Neural progenitor cell (in vitro differentiated cells): ENCODE measurements around the gene NDUFA6. TPM values are rescaled to one million over a fixed set of nuclear protein-coding genes. Genes with fewer than 3 reads are reported as not detected.
"Not testable (repeated sequence)": the region's sequence is repeated elsewhere in the genome, so short reads cannot be mapped to it uniquely, and the experiment has no call there.

Source experiments
- DNase-seq: peaks from one replicate; pipeline ENCODE4 v3.0.0-alpha.2; 2016; ENCODE audit warnings: low spot score
- H2AFZ ChIP-seq: fragments of 200-600 bp; sonication (generic); replicated peaks from 2 replicates; pipeline ENCODE4 v1.6.1; 2016; ENCODE audit warnings: antibody characterized with exemption
- H3F3A ChIP-seq: fragments of 200-600 bp; sonication (generic); 2 replicates; pipeline ENCODE4 v1.6.1; 2016; ENCODE audit warnings: antibody characterized with exemption, low read depth
- H3K27ac ChIP-seq: fragments of 200-600 bp; sonication (generic); 2 replicates; pipeline ENCODE4 v1.5.1; 2016; ENCODE audit warnings: mild to moderate bottlenecking
- H3K27me3 ChIP-seq: fragments of 200-600 bp; sonication (generic); 2 replicates; pipeline ENCODE4 v1.6.1; 2016; ENCODE audit warnings: mild to moderate bottlenecking, moderate library complexity
- H3K36me3 ChIP-seq: fragments of 200-600 bp; sonication (generic); 2 replicates; pipeline ENCODE4 v1.5.1; 2016
- H3K4me1 ChIP-seq: fragments of 200-600 bp; sonication (generic); 2 replicates; pipeline ENCODE4 v1.6.1; 2016; ENCODE audit warnings: mixed run types
- H3K4me2 ChIP-seq: fragments of 200-600 bp; sonication (generic); 2 replicates; pipeline ENCODE4 v1.6.1; 2016
- H3K4me3 ChIP-seq: fragments of 200-600 bp; sonication (generic); 2 replicates; pipeline ENCODE4 v1.5.1; 2016
- H3K79me2 ChIP-seq: fragments of 200-600 bp; sonication (generic); 2 replicates; pipeline ENCODE4 v1.6.1; 2016; ENCODE audit warnings: low read depth
- H3K9ac ChIP-seq: fragments of 200-600 bp; sonication (generic); 2 replicates; pipeline ENCODE4 v1.6.1; 2016
- H3K9me3 ChIP-seq: fragments of 200-600 bp; sonication (generic); 2 replicates; pipeline ENCODE4 v1.5.1; 2016; ENCODE audit warnings: low read depth
- H4K20me1 ChIP-seq: fragments of 200-600 bp; sonication (generic); 2 replicates; pipeline ENCODE4 v1.6.1; 2016; ENCODE audit warnings: low read depth
- H3K27ac Mint-ChIP-seq: 3 replicates; pipeline ENCODE4 v1.8.0; 2021; ENCODE audit warnings: mixed read lengths
- H3K27me3 Mint-ChIP-seq: 2 replicates; pipeline ENCODE4 v1.8.0; 2022; ENCODE audit warnings: low read depth, mild to moderate bottlenecking, inconsistent platforms, moderate library complexity, mixed read lengths; ENCODE audit not compliant: insufficient read depth
- H3K36me3 Mint-ChIP-seq: 3 replicates; pipeline ENCODE4 v1.8.0; 2021; ENCODE audit warnings: mixed read lengths
- H3K4me1 Mint-ChIP-seq: 3 replicates; pipeline ENCODE4 v1.8.0; 2021; ENCODE audit warnings: mixed read lengths
- H3K4me3 Mint-ChIP-seq: 3 replicates; pipeline ENCODE4 v1.8.0; 2021; ENCODE audit warnings: mild to moderate bottlenecking, moderate library complexity, mixed read lengths
- H3K9me3 Mint-ChIP-seq: 3 replicates; pipeline ENCODE4 v1.8.0; 2020; ENCODE audit warnings: mixed read lengths
- CTCF ChIP-seq: fragments of 200-600 bp; sonication (generic); IDR thresholded peaks from 2 replicates; pipeline ENCODE4 v1.5.1; 2017; ENCODE audit warnings: antibody characterized with exemption, mild to moderate bottlenecking
- EZH2 ChIP-seq: fragments of 200-600 bp; sonication (generic); IDR thresholded peaks from 2 replicates; pipeline ENCODE4 v1.6.1; 2017; ENCODE audit warnings: antibody characterized with exemption, mild to moderate bottlenecking, moderate library complexity
- EZH2phosphoT487 ChIP-seq: fragments of 200-600 bp; sonication (generic); IDR thresholded peaks from 2 replicates; pipeline ENCODE4 v1.6.1; 2017; ENCODE audit warnings: antibody characterized with exemption
- total RNA-seq: library from RNA; depleted of rRNA; stranded (reverse); fragments of >200 nt; gene quantifications from 2 replicates; pipeline ENCODE4 v1.2.3, GENCODE V29; 2015; ENCODE audit warnings: low replicate concordance

The NDUFA6 gene
- total RNA-seq, 1 donor from 2014 or later, result 132 TPM

- H3K4me2 ChIP-seq, result no peak overlapping the region
- H3K36me3 ChIP-seq, result no peaks in the 10 kb centered on the region
- DNase-seq, result no peak
- no peak overlapping the region for H3K27ac ChIP-seq
- TF ChIP-seq EZH2phosphoT487, result no peak
- TF ChIP-seq CTCF, result no peak
- TF ChIP-seq EZH2, result no peak
- no peaks in the 10 kb centered on the region for H3K9me3 Mint-ChIP-seq
- H4K20me1 ChIP-seq, result no peaks in the 10 kb centered on the region
- H3K4me1 Mint-ChIP-seq, result no peaks in the 10 kb centered on the region
- no peaks in the 10 kb centered on the region for H3K27me3 ChIP-seq
- no peak overlapping the region for H3K4me3 ChIP-seq
- H3F3A ChIP-seq, result no peaks in the 10 kb centered on the region
- H3K9me3 ChIP-seq, result no peaks in the 10 kb centered on the region
- no peak overlapping the region for H3K4me3 Mint-ChIP-seq
- peaks cover 2% of the 10 kb centered on the region for H3K27me3 Mint-ChIP-seq
- H2AFZ ChIP-seq, result no peak overlapping the region
- H3K36me3 Mint-ChIP-seq, result no peaks in the 10 kb centered on the region
- H3K4me1 ChIP-seq, result no peaks in the 10 kb centered on the region
- no peak overlapping the region for H3K27ac Mint-ChIP-seq
- H3K79me2 ChIP-seq, result no peaks in the 10 kb centered on the region
- H3K9ac ChIP-seq, result no peak overlapping the region
These were observed 47.7 kb upstream of the NDUFA6 start for GRCh38 chr22:42138122-42138770.

GRCh38 chr22:42135688-42136087 is 45.1 kb upstream of the NDUFA6 start:
- H3K4me3 Mint-ChIP-seq, H3K9me3 Mint-ChIP-seq, H3K9ac ChIP-seq, H3K4me2 ChIP-seq, H2AFZ ChIP-seq, H3K4me3 ChIP-seq, H3K36me3 ChIP-seq, DNase-seq, H4K20me1 ChIP-seq, H3K27ac ChIP-seq, H3F3A ChIP-seq, H3K27ac Mint-ChIP-seq, H3K27me3 ChIP-seq, H3K4me1 ChIP-seq, H3K4me1 Mint-ChIP-seq, H3K36me3 Mint-ChIP-seq, H3K27me3 Mint-ChIP-seq, H3K79me2 ChIP-seq, H3K9me3 ChIP-seq: not testable (repeated sequence)

- Histone ChIP-seq H3K36me3 (no peaks in the 10 kb centered on the region), H3K27ac (no peak overlapping the region), H3F3A (no peaks in the 10 kb centered on the region), H3K27me3 (no peaks in the 10 kb centered on the region), H2AFZ (no peak overlapping the region), H4K20me1 (no peaks in the 10 kb centered on the region), H3K9ac (no peak overlapping the region), H3K4me1 (no peaks in the 10 kb centered on the region), H3K9me3 (no peaks in the 10 kb centered on the region), H3K79me2 (no peaks in the 10 kb centered on the region), H3K4me2 (no peak overlapping the region), H3K4me3 (no peak overlapping the region)
- H3K9me3 Mint-ChIP-seq, result no peaks in the 10 kb centered on the region
- TF ChIP-seq CTCF (no peak), EZH2 (no peak), EZH2phosphoT487 (no peak)
- H3K4me1 Mint-ChIP-seq, result no peaks in the 10 kb centered on the region
- DNase-seq, result no peak
- peaks cover 10% of the 10 kb centered on the region for H3K27me3 Mint-ChIP-seq
- H3K36me3 Mint-ChIP-seq, result no peaks in the 10 kb centered on the region
- H3K4me3 Mint-ChIP-seq, result no peak overlapping the region
- H3K27ac Mint-ChIP-seq, result no peak overlapping the region
These were observed 43.8 kb upstream of the NDUFA6 start for GRCh38 chr22:42134100-42135020.

- Histone ChIP-seq H3K9me3 (no peaks in the 10 kb centered on the region), H3F3A (no peaks in the 10 kb centered on the region), H3K27me3 (no peaks in the 10 kb centered on the region), H2AFZ (no peak overlapping the region), H3K36me3 (no peaks in the 10 kb centered on the region), H3K27ac (no peak overlapping the region), H3K4me1 (no peaks in the 10 kb centered on the region), H3K4me3 (no peak overlapping the region), H3K79me2 (no peaks in the 10 kb centered on the region), H3K4me2 (no peak overlapping the region), H3K9ac (no peak overlapping the region), H4K20me1 (no peaks in the 10 kb centered on the region)
- Mint-ChIP-seq H3K9me3 (no peaks in the 10 kb centered on the region), H3K36me3 (no peaks in the 10 kb centered on the region), H3K27me3 (peaks cover 10% of the 10 kb centered on the region), H3K4me3 (no peak overlapping the region), H3K27ac (peak overlapping the region; percentile 35), H3K4me1 (no peaks in the 10 kb centered on the region)
- TF ChIP-seq EZH2phosphoT487 (no peak), EZH2 (no peak), CTCF (no peak)
- DNase-seq, result no peak
These were observed 41.9 kb upstream of the NDUFA6 start for GRCh38 chr22:42132457-42132856.
